Fibroblast of lung (primary cell): Measurements from ENCODE around the gene ANGPT4. TPM values are rescaled to one million over a fixed set of nuclear protein-coding genes. Genes with fewer than 3 reads are reported as not detected.

Source experiments
- DNase-seq, 2 donors: peaks; one replicate each; pipeline versions ENCODE4 v3.0.0 to v3.0.0-alpha.2; 2010; ENCODE audit warnings: low read depth in 2 of 2
- H2AFZ ChIP-seq: 2 replicates; pipeline ENCODE4 v1.5.1; 2012; ENCODE audit warnings: low read length, control low read depth, inconsistent platforms
- H3K27ac ChIP-seq: 2 replicates; pipeline ENCODE4 v1.5.1; 2011; ENCODE audit warnings: low read length, control low read depth; ENCODE audit not compliant: insufficient read depth
- H3K27me3 ChIP-seq: 2 replicates; pipeline ENCODE4 v1.5.1; 2011; ENCODE audit warnings: mild to moderate bottlenecking, low read length; ENCODE audit not compliant: control insufficient read depth, insufficient read depth
- H3K36me3 ChIP-seq: 2 replicates; pipeline ENCODE4 v1.5.1; 2011; ENCODE audit warnings: low read length; ENCODE audit not compliant: control insufficient read depth, insufficient read depth
- H3K4me1 ChIP-seq: 2 replicates; pipeline ENCODE4 v1.5.1; 2011; ENCODE audit warnings: low read length; ENCODE audit not compliant: control insufficient read depth, insufficient read depth; ENCODE audit errors: extremely low read depth
- H3K4me2 ChIP-seq: 2 replicates; pipeline ENCODE4 v1.5.1; 2011; ENCODE audit warnings: low read length, control low read depth; ENCODE audit not compliant: insufficient read depth; ENCODE audit errors: extremely low read depth
- H3K4me3 ChIP-seq, 4 experiments: fragments of 200-600 bp in 1 of 4; sonication (generic) in 1 of 4; replicated peaks in 1 of 4; 2 replicates each; pipeline ENCODE4 v1.5.1; 2011 to 2016; ENCODE audit warnings: low read length in 4 of 4, low read depth in 3 of 4, mild to moderate bottlenecking in 3 of 4, control low read depth in 2 of 4, inconsistent platforms in 1 of 4, mixed read lengths in 1 of 4; ENCODE audit not compliant: insufficient read depth in 1 of 4; ENCODE audit errors: control extremely low read depth in 1 of 4
- H3K79me2 ChIP-seq: 2 replicates; pipeline ENCODE4 v1.5.1; 2012; ENCODE audit warnings: mild to moderate bottlenecking, low read length, inconsistent platforms; ENCODE audit not compliant: control insufficient read depth, insufficient read depth
- H3K9ac ChIP-seq: 2 replicates; pipeline ENCODE4 v1.5.1; 2011; ENCODE audit warnings: mild to moderate bottlenecking, low read length, control low read depth; ENCODE audit not compliant: insufficient read depth
- H3K9me3 ChIP-seq: 2 replicates; pipeline ENCODE4 v1.5.1; 2012; ENCODE audit warnings: low read depth, low read length; ENCODE audit not compliant: control insufficient read depth, insufficient read depth
- H4K20me1 ChIP-seq: 2 replicates; pipeline ENCODE4 v1.5.1; 2011; ENCODE audit warnings: low read length; ENCODE audit not compliant: control insufficient read depth, insufficient read depth; ENCODE audit errors: extremely low read depth
- EZH2 ChIP-seq: IDR thresholded peaks from 2 replicates; pipeline ENCODE4 v1.5.1; 2012; ENCODE audit warnings: low read length, control low read depth, mild to moderate bottlenecking; ENCODE audit errors: missing control alignments
- polyA plus RNA-seq, 2 donors: library from polyadenylated mRNA; depleted of rRNA in 1 of 2; stranded (reverse) in 1 of 2; unstranded in 1 of 2; fragments of >200 nt; gene quantifications; 2 replicates each; pipeline ENCODE4 v1.2.1, GENCODE V29; 2011 to 2012; ENCODE audit warnings: missing spikeins in 1 of 2
- total RNA-seq: library from RNA; depleted of rRNA; stranded (reverse); fragments of >200 nt; gene quantifications from 2 replicates; pipeline ENCODE4 v1.2.1, GENCODE V29; 2014
- TF ChIP-seq, protein P1 (sequence below), 2 donors: IDR thresholded peaks in 1 of 2; conservative IDR thresholded peaks in 1 of 2; 1 replicate in 1 of 2; 2 replicates in 1 of 2; pipeline ENCODE4 v1.5.1; 2011 to 2012; ENCODE audit warnings: low read length in 2 of 2, control low read depth in 1 of 2, inconsistent platforms in 1 of 2, low read depth in 1 of 2, mild to moderate bottlenecking in 1 of 2

ANGPT4 gene
- total and polyA plus RNA-seq, 2 donors (not counting 1 experiment from before 2014, with no cell fraction given): under 0.01 TPM; not detected in 1

DNA sequence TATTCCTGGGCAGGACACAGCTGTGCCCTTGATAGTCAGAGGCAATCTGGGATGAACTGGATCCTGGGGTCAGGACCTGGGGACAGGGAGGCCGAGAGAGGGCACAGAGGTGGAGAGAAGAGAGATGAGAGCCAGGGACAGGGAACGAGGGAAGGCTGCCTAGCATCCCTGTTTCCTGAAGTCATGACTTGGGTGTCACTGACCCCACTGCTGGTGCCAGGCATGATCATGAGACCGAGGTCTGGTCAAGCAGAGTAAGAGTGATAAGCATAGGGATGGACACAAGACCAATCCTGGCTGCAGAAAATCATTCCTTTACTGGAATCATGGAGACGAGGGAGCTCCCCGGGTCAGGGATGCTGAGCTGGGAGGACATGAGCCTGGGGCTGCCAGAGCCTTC, 46.5 kb downstream of the ANGPT4 start:
- Histone ChIP-seq H2AFZ (no peak overlapping the region), H3K4me2 (no peak overlapping the region), H3K27ac (no peak overlapping the region), H3K36me3 (no peaks in the 10 kb centered on the region), H3K9ac (no peak overlapping the region), H3K79me2 (no peaks in the 10 kb centered on the region), H3K9me3 (no peaks in the 10 kb centered on the region), H3K27me3 (peaks cover 6% of the 10 kb centered on the region), H3K4me3 (no peak overlapping the region), H3K4me1 (no peaks in the 10 kb centered on the region), H4K20me1 (no peaks in the 10 kb centered on the region)
- TF ChIP-seq, protein P1, sequence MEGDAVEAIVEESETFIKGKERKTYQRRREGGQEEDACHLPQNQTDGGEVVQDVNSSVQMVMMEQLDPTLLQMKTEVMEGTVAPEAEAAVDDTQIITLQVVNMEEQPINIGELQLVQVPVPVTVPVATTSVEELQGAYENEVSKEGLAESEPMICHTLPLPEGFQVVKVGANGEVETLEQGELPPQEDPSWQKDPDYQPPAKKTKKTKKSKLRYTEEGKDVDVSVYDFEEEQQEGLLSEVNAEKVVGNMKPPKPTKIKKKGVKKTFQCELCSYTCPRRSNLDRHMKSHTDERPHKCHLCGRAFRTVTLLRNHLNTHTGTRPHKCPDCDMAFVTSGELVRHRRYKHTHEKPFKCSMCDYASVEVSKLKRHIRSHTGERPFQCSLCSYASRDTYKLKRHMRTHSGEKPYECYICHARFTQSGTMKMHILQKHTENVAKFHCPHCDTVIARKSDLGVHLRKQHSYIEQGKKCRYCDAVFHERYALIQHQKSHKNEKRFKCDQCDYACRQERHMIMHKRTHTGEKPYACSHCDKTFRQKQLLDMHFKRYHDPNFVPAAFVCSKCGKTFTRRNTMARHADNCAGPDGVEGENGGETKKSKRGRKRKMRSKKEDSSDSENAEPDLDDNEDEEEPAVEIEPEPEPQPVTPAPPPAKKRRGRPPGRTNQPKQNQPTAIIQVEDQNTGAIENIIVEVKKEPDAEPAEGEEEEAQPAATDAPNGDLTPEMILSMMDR (conservative IDR thresholded peaks at IDR 0.05 in 1 of 2, IDR thresholded peaks at IDR 0.05 in 1 of 2; ENCODE audit: low read depth in 1 of 2, low read length in 2 of 2): no peak
- TF ChIP-seq EZH2: no peak
- no peak for DNase-seq

DNA sequence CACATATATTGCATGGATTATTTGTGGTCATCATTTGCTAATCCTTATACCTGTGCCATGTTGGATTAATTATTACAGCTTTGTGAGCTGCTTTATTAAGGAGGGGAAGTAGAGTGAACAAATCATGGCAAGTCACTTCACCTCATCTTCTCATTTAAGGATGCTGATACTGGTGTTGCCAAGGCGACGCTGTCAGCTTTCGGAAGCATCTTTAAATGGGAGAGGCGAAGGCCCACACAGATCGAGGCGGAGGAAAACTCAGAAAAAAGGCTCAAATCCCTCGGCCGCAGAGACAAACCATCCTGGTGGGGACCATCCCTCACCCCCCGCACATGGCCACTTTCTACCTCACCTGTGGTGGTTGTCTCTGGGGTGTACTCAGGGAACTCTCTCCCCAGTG, 47.9 kb downstream of the ANGPT4 start:
- H3K4me2 ChIP-seq: no peak overlapping the region
- H2AFZ ChIP-seq: no peak overlapping the region
- H4K20me1 ChIP-seq: no peaks in the 10 kb centered on the region
- peaks cover 6% of the 10 kb centered on the region for H3K27me3 ChIP-seq
- H3K36me3 ChIP-seq: no peaks in the 10 kb centered on the region
- H3K9me3 ChIP-seq: no peaks in the 10 kb centered on the region
- no peak overlapping the region for H3K4me3 ChIP-seq
- H3K9ac ChIP-seq: no peak overlapping the region
- H3K4me1 ChIP-seq: no peaks in the 10 kb centered on the region
- TF ChIP-seq, protein P1 (conservative IDR thresholded peaks at IDR 0.05 in 1 of 2, IDR thresholded peaks at IDR 0.05 in 1 of 2; ENCODE audit: low read depth in 1 of 2, low read length in 2 of 2): no peak
- TF ChIP-seq EZH2: no peak
- H3K79me2 ChIP-seq: no peaks in the 10 kb centered on the region
- DNase-seq: no peak
- H3K27ac ChIP-seq: no peak overlapping the region

DNA sequence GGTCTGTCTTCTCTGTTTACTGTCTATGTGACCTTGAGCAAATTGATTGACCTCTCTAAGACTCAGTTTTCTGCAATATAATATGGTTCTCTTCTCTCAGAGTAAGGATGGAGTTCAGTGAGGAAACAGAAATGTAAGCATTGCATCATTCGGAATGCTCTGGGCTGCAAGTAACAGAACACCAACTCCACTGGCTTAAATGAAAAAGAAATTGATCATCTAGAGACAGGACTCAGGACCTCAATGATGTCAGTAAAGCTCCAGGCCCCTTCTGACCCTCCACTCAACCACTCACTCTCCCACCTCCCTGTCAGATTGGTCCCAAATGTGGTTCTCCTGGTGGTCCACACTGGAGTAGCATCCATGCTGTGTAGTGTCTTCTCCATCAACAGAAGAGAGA, 50.7 kb downstream of the ANGPT4 start:
- no peak for DNase-seq
- H2AFZ ChIP-seq: no peak overlapping the region
- H3K36me3 ChIP-seq: no peaks in the 10 kb centered on the region
- no peak overlapping the region for H3K4me2 ChIP-seq
- H3K9ac ChIP-seq: no peak overlapping the region
- no peaks in the 10 kb centered on the region for H4K20me1 ChIP-seq
- no peaks in the 10 kb centered on the region for H3K9me3 ChIP-seq
- no peaks in the 10 kb centered on the region for H3K27me3 ChIP-seq
- TF ChIP-seq, protein P1 (conservative IDR thresholded peaks at IDR 0.05 in 1 of 2, IDR thresholded peaks at IDR 0.05 in 1 of 2; ENCODE audit: low read depth in 1 of 2, low read length in 2 of 2): no peak
- TF ChIP-seq EZH2: no peak
- H3K4me3 ChIP-seq: no peak overlapping the region
- no peak overlapping the region for H3K27ac ChIP-seq
- H3K79me2 ChIP-seq: no peaks in the 10 kb centered on the region
- no peaks in the 10 kb centered on the region for H3K4me1 ChIP-seq
